ENCODE data around the gene LPP. TPM values are rescaled to one million over a fixed set of nuclear protein-coding genes. Genes with fewer than 3 reads are reported as not detected.

LPP gene
- total and polyA plus RNA-seq, 2 of the 13 experiments (the other 11 are each of a cell fraction or from before 2014, with no cell fraction given) = 19.2 to 29.9 TPM

- TF ChIP-seq RBM39 (IDR thresholded peaks at IDR 0.05; ENCODE audit: low read depth, low read length, poor library complexity, severe bottlenecking) (no peak), GTF3A (CRISPR knock-in tag; conservative IDR thresholded peaks at IDR 0.05) (no peak), ZFX (CRISPR knock-in tag; IDR thresholded peaks at IDR 0.05; ENCODE audit: low read depth) (no peak), KLF9 (CRISPR knock-in tag; IDR thresholded peaks at IDR 0.05; ENCODE audit: low read depth) (no peak), PLSCR1 (CRISPR knock-in tag; IDR thresholded peaks at IDR 0.05; ENCODE audit: borderline replicate concordance) (no peak), RFX5 (IDR thresholded peaks at IDR 0.05; ENCODE audit: low read depth, low read length) (no peak), NRL (CRISPR knock-in tag; IDR thresholded peaks at IDR 0.05; ENCODE audit: borderline replicate concordance) (no peak), HINFP (CRISPR knock-in tag; IDR thresholded peaks at IDR 0.05; ENCODE audit: low read depth) (no peak), KLF12 (CRISPR knock-in tag; IDR thresholded peaks at IDR 0.05; ENCODE audit: borderline replicate concordance) (no peak), ETS1 (CRISPR knock-in tag; IDR thresholded peaks at IDR 0.05) (no peak), IRF1 (CRISPR knock-in tag; IDR thresholded peaks at IDR 0.05; ENCODE audit: low read depth) (no peak), ZNF704 (CRISPR knock-in tag; IDR thresholded peaks at IDR 0.05; ENCODE audit: borderline replicate concordance) (no peak), POLR2G (IDR thresholded peaks at IDR 0.05; ENCODE audit: low read depth, low read length) (no peak), POLR2AphosphoS5 (IDR thresholded peaks at IDR 0.05; ENCODE audit: low read depth, low read length) (no peak), GATAD2A (CRISPR knock-in tag; IDR thresholded peaks at IDR 0.05) (peak; percentile 77), MED1 (CRISPR knock-in tag; IDR thresholded peaks at IDR 0.05) (peak; percentile 51; the same call in 1 of the 2 replicates), ZNF552 (CRISPR knock-in tag; IDR thresholded peaks at IDR 0.05; ENCODE audit: borderline replicate concordance) (no peak), RXRB (CRISPR knock-in tag; IDR thresholded peaks at IDR 0.05; ENCODE audit: borderline replicate concordance) (peak; percentile 58), SKI (IDR thresholded peaks at IDR 0.05; ENCODE audit: partially characterized antibody) (no peak), ATF3 (CRISPR knock-in tag; IDR thresholded peaks at IDR 0.05) (0 out of 2 replicates have a peak, but pooled peaks have one; percentile 41), ZNF343 (CRISPR knock-in tag; IDR thresholded peaks at IDR 0.05) (no peak)
These were observed 686.3 kb downstream of the LPP start (continued) for GRCh38 chr3:188840290-188840689.
